Renal cortical epithelial cell (primary cell): ENCODE data around the gene PAN3. TPM values are rescaled to one million over a fixed set of nuclear protein-coding genes. Genes with fewer than 3 reads are reported as not detected.
A peak's percentile ranks its signal among the peaks of the same experiment; 100 is the strongest.

Experiments
- DNase-seq: peaks from one replicate; pipeline ENCODE4 v3.0.0-alpha.2; 2011; ENCODE audit warnings: low read depth
- total RNA-seq: library from RNA; depleted of rRNA; stranded (reverse); fragments of >200 nt; gene quantifications from 2 replicates; pipeline ENCODE4 v1.2.3, GENCODE V29; 2014

Gene PAN3
- total RNA-seq, 1 donor from 2014 or later: 37.7 TPM

DNA sequence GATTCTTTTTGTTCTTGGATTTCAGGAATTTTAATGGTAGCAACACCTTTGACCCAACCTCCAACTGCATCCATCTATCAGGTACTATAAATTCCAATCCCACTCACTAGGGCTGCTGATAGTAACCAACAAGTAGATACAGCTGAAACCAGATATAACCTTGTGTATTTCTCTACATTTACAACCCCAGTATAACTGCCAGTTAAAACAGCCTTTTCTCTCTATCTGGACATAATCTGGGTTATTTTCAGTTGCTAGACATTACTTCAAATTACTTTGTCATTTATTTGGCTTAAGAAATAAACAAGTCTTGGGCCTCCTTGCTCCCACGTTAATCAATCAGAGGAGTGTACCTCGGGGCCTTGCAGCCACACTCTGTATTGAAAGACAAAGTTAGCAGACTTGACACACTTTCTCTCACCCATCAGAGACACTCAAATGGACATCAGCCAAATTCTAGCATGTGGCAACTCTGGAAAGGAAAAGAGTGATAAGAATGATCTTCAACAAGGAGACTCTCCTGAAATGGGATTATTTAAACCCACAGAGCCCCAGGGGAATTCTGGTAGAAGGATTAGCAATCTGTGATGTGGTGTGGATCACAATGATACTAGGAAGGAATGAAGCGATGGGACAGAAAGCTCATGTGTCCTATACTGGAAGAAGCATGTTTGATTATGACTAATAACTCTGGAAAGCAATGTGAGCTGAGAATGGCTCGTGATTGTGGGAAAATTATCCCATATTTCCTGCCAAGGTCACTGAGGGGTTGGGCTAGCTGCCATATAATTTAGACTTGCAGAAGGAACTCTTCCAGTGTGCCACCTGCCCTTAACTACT is 199.0 kb downstream of the PAN3 start:
- no peak for DNase-seq

- peak; percentile 8 for DNase-seq
These were observed 199.7 kb downstream of the PAN3 start for GRCh38 chr13:28338006-28338574.

- DNase-seq: no peak
These were observed 200.4 kb downstream of the PAN3 start for GRCh38 chr13:28338742-28339141.

- no peak for DNase-seq
These were observed 201.1 kb downstream of the PAN3 start for GRCh38 chr13:28339419-28339818.

DNA sequence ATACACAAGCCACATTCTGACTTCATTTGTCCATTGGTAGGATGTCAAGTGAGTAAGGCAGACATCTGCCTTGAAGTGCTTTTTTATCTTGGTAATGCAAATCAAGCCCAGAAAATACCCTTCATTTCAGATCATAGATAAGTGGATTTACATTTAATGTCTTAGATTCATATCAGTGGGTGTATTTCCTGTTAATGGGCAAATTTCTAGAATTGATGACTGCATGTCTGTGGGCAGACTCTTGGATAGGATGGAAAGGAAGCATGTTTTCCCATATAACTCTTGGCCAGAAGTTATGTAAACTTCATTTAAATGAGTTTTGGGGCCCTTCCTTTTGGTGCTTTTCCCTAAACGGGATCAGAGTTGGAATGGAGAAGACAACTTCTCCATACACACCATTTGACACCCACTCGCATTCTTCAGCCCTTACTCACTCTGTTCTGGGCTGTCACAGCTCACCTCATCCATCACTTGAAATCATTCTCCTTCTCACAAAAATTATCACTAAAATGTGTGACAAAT is 202.0 kb downstream of the PAN3 start:
- DNase-seq: no peak

DNA sequence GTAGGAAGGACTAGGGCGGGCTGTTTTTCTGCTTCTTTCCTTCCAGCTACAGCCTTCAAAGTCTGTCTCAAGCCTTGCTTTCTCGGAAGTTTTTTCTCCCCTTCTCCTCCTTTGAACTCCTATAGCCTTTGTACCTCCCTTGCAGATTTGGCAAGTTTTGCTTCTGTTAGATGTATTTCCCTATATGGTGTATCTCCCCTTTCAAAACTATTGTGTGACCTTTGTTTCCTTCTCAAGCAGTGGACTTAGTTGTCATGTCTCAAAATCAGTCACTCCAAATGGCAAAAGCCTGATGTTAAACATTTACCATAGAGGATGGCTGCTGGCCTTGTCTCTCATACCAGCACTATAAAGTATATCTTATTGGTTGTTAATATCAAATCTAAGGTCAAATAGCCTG is 203.9 kb downstream of the PAN3 start:
- no peak for DNase-seq

DNA sequence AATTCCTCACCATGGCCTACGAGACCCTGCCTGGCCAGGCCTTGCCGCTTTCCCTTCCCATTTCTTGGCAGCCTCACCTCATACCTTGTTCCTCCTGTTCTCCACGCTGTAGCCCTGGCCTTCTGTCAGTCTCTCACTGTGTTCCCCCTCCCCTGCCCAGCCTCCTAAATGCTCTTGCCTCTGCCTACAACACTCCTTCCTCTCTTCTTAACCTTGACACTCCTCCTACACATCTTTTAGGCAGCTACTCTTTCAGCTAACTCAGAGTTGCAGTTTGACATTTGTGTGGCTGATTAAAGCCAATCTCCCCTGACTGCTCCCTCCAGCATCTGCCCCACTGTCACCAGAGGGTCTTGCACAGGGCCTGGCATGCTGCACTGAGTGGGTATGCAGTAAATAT is 205.8 kb downstream of the PAN3 start:
- DNase-seq: no peak

Other genes with a start within 250 kb of the PAN3 start
- not detected in 2 replicates for gene PDX1, start 218.5 kb upstream of the PAN3 start, total RNA-seq
- not detected in 2 replicates for gene CDX2, start 169.2 kb upstream of the PAN3 start, total RNA-seq
- gene URAD, start 149.9 kb upstream of the PAN3 start, total RNA-seq: not detected in 2 replicates
- under 0.01 and 0.17 TPM in 2 replicates for gene FLT3, start 38.0 kb upstream of the PAN3 start, total RNA-seq